T-cell (primary cell): ENCODE results near the gene EIF4G1. TPM values are rescaled to one million over a fixed set of nuclear protein-coding genes. Genes with fewer than 3 reads are reported as not detected.

ENCODE experiments used
- ATAC-seq, 4 experiments: fragments of 200-7000 bp in 3 of 4; fragments of 150-1000 bp in 1 of 4; cut with Tn5 transposase; replicated peaks in 1 of 4; 1 replicate in 3 of 4; 2 replicates in 1 of 4; pipeline ENCODE4 v1.10.0; 2021; ENCODE audit warnings: moderate library complexity in 3 of 4, mild to moderate bottlenecking in 2 of 4, moderate number of reproducible peaks in 1 of 4
- CTCF ChIA-PET, 2 donors: fragments of 300-600 bp; sonication (Branson Sonifier 250); formaldehyde crosslinking; loops; one replicate each; lab custom pipeline; 2022; ENCODE audit warnings: antibody characterized with exemption in 2 of 2; lab: Charles Lee
- POLR2A ChIA-PET, 2 donors: fragments of 300-600 bp; sonication (Branson Sonifier 250); formaldehyde crosslinking; loops; one replicate each; lab custom pipeline; 2022; ENCODE audit warnings: antibody characterized with exemption in 2 of 2; lab: Charles Lee
- DNase-seq, 35 experiments: peaks; one replicate each; pipeline versions ENCODE4 v3.0.0 to v3.0.0-alpha.2; 2013 to 2023
- H3K27ac ChIP-seq: one replicate; pipeline ENCODE4 v1.5.1; 2013; ENCODE audit warnings: low read length
- H3K27me3 ChIP-seq, 2 experiments: replicated peaks in 1 of 2; 1 replicate in 1 of 2; 2 replicates in 1 of 2; pipeline versions ENCODE4 v1.6.1 to v1.7.0; 2013; ENCODE audit warnings: low read length in 1 of 2, mixed read lengths in 1 of 2; ENCODE audit not compliant: control insufficient read depth in 2 of 2, insufficient read depth in 2 of 2; ENCODE audit errors: extremely low read depth in 1 of 2
- H3K36me3 ChIP-seq, 2 donors: 1 replicate in 1 of 2; 2 replicates in 1 of 2; pipeline versions ENCODE4 v1.6.1 to v1.7.0; 2013; ENCODE audit warnings: low read length in 1 of 2; ENCODE audit not compliant: control insufficient read depth in 2 of 2, insufficient read depth in 1 of 2; ENCODE audit errors: extremely low read depth in 1 of 2
- H3K4me1 ChIP-seq, 2 experiments: 1 replicate in 1 of 2; 2 replicates in 1 of 2; pipeline versions ENCODE4 v1.6.1 to v1.7.0; 2013; ENCODE audit warnings: low read length in 2 of 2, mixed read lengths in 1 of 2; ENCODE audit not compliant: insufficient read depth in 2 of 2, control insufficient read depth in 1 of 2; ENCODE audit errors: extremely low read depth in 1 of 2
- H3K4me3 ChIP-seq, 2 donors: 1 replicate in 1 of 2; 2 replicates in 1 of 2; pipeline versions ENCODE4 v1.5.1 to v1.7.0; 2013; ENCODE audit warnings: mild to moderate bottlenecking in 2 of 2, low read length in 1 of 2, moderate library complexity in 1 of 2; ENCODE audit not compliant: control insufficient read depth in 1 of 2; ENCODE audit errors: extremely low read depth in 1 of 2
- H3K9me3 ChIP-seq: 2 replicates; pipeline ENCODE4 v1.7.0; 2013
- H3K27ac Mint-ChIP-seq, 2 donors: one replicate each; pipeline ENCODE4 v1.8.0; 2020 to 2021; ENCODE audit warnings: mild to moderate bottlenecking in 2 of 2, mixed read lengths in 2 of 2
- H3K27me3 Mint-ChIP-seq, 2 donors: one replicate each; pipeline ENCODE4 v1.8.0; 2021 to 2022; ENCODE audit warnings: mixed read lengths in 2 of 2
- H3K36me3 Mint-ChIP-seq: one replicate; pipeline ENCODE4 v1.8.0; 2021; ENCODE audit warnings: mixed read lengths
- H3K4me1 Mint-ChIP-seq, 3 donors: one replicate each; pipeline ENCODE4 v1.8.0; 2020 to 2022; ENCODE audit warnings: mixed read lengths in 3 of 3, mild to moderate bottlenecking in 1 of 3
- H3K4me3 Mint-ChIP-seq, 3 donors: one replicate each; pipeline ENCODE4 v1.8.0; 2020 to 2022; ENCODE audit warnings: mild to moderate bottlenecking in 3 of 3, mixed read lengths in 3 of 3, moderate library complexity in 3 of 3
- H3K9me3 Mint-ChIP-seq, 3 donors: one replicate each; pipeline ENCODE4 v1.8.0; 2020 to 2022; ENCODE audit warnings: mixed read lengths in 3 of 3
- WGBS: methylation state at CpG from one replicate; pipeline ENCODE4 v1.1.5; 2013; ENCODE audit warnings: missing lambda C conversion rate; ENCODE audit not compliant: insufficient coverage; 5-methylcytosine and 5-hydroxymethylcytosine counted together
- total RNA-seq, 35 experiments: library from RNA in 6 of 35; stranded (reverse) in 6 of 35; fragments of 120-200 nt in 1 of 35; gene quantifications; one replicate each; pipeline versions ENCODE4 v1.2.1 to v1.2.4 and lab custom pipeline; 2013 to 2026

The EIF4G1 gene
- total RNA-seq, 5 donors from 2014 or later (not counting 1 experiment from before 2014, with no cell fraction given) = 232 to 290 (median 271) TPM

- no peaks in the 10 kb centered on the region for H3K4me1 Mint-ChIP-seq
- H3K36me3 Mint-ChIP-seq = peaks cover 10% of the 10 kb centered on the region
- H3K27me3 ChIP-seq = no peaks in the 10 kb centered on the region
- 94% methylated on average over 20 of the region's 24 CpGs for WGBS
- CTCF ChIA-PET = no interaction called here
- no peak overlapping the region for H3K4me3 Mint-ChIP-seq
- no peak overlapping the region for H3K4me3 ChIP-seq
- H3K4me1 ChIP-seq = no peaks in the 10 kb centered on the region
- POLR2A ChIA-PET = no interaction called here
- no peaks in the 10 kb centered on the region for H3K27me3 Mint-ChIP-seq
- no peaks in the 10 kb centered on the region for H3K9me3 Mint-ChIP-seq
- ATAC-seq (no peak), DNase-seq (no peak)
- no peaks in the 10 kb centered on the region for H3K9me3 ChIP-seq
- H3K27ac ChIP-seq = no peak overlapping the region
- no peak overlapping the region for H3K27ac Mint-ChIP-seq
- H3K36me3 ChIP-seq = peaks cover 0 to 7% of the 10 kb centered on the region in 2 donors
These were observed 30.3 kb downstream of the EIF4G1 start for GRCh38 chr3:184344579-184345316.

- DNase-seq (no peak), ATAC-seq (peak in 3 of 4 experiments; percentile 34 to 38 (median 35))
- no peak overlapping the region for H3K4me3 Mint-ChIP-seq
- Histone ChIP-seq H3K27me3 (no peaks in the 10 kb centered on the region), H3K9me3 (no peaks in the 10 kb centered on the region), H3K4me1 (no peaks in the 10 kb centered on the region), H3K36me3 (peaks cover 0 to 7% of the 10 kb centered on the region in 2 donors), H3K27ac (no peak overlapping the region), H3K4me3 (no peak overlapping the region)
- ChIA-PET CTCF (no interaction called here), POLR2A (no interaction called here)
- no peaks in the 10 kb centered on the region for H3K9me3 Mint-ChIP-seq
- H3K27me3 Mint-ChIP-seq = no peaks in the 10 kb centered on the region
- H3K27ac Mint-ChIP-seq = no peak overlapping the region
- H3K36me3 Mint-ChIP-seq = peaks cover 10% of the 10 kb centered on the region
- 75% methylated on average over 8 of the region's 14 CpGs for WGBS
- H3K4me1 Mint-ChIP-seq = no peaks in the 10 kb centered on the region
These were observed 31.1 kb downstream of the EIF4G1 start for GRCh38 chr3:184345317-184346144.

GRCh38 chr3:184346480-184347190, 32.2 kb downstream of the EIF4G1 start:
- POLR2A ChIA-PET = no interaction called here

GRCh38 chr3:184347321-184348056, 33.1 kb downstream of the EIF4G1 start:
- ChIA-PET POLR2A (no interaction called here), CTCF (interaction anchor here in 1 of 2 donors (0.8 kb wide), 1 partner anchor 1498 kb away, joined by 4 read pairs; no protein-coding TSS in a partner anchor)
- H3K4me1 Mint-ChIP-seq = no peaks in the 10 kb centered on the region
- Histone ChIP-seq H3K4me3 (no peak overlapping the region), H3K36me3 (peaks cover 0 to 7% of the 10 kb centered on the region in 2 donors), H3K4me1 (no peaks in the 10 kb centered on the region), H3K27ac (no peak overlapping the region), H3K9me3 (no peaks in the 10 kb centered on the region), H3K27me3 (no peaks in the 10 kb centered on the region)
- H3K36me3 Mint-ChIP-seq = peaks cover 7% of the 10 kb centered on the region
- ATAC-seq = no peak
- no peak overlapping the region for H3K4me3 Mint-ChIP-seq
- 89% methylated on average over 10 of the region's 12 CpGs for WGBS
- no peak overlapping the region for H3K27ac Mint-ChIP-seq
- H3K9me3 Mint-ChIP-seq = no peaks in the 10 kb centered on the region
- no peaks in the 10 kb centered on the region for H3K27me3 Mint-ChIP-seq
- DNase-seq = no peak

More at GRCh38 chr3:184346480-184347190, 32.2 kb downstream of the EIF4G1 start:
- no peaks in the 10 kb centered on the region for H3K9me3 ChIP-seq
- H3K27ac ChIP-seq = no peak overlapping the region
- DNase-seq = no peak
- Mint-ChIP-seq H3K27ac (no peak overlapping the region), H3K9me3 (no peaks in the 10 kb centered on the region), H3K27me3 (no peaks in the 10 kb centered on the region), H3K4me1 (no peaks in the 10 kb centered on the region), H3K4me3 (no peak overlapping the region), H3K36me3 (peaks cover 7% of the 10 kb centered on the region)
- WGBS = 92% methylated on average over 17 of the region's 20 CpGs
- peaks cover 0 to 7% of the 10 kb centered on the region in 2 donors for H3K36me3 ChIP-seq
- no peak overlapping the region for H3K4me3 ChIP-seq
- ATAC-seq = no peak
- H3K27me3 ChIP-seq = no peaks in the 10 kb centered on the region
- CTCF ChIA-PET = no interaction called here
- no peaks in the 10 kb centered on the region for H3K4me1 ChIP-seq

- Mint-ChIP-seq H3K9me3 (no peaks in the 10 kb centered on the region), H3K27ac (no peak overlapping the region), H3K4me1 (no peaks in the 10 kb centered on the region), H3K36me3 (peaks cover 3% of the 10 kb centered on the region), H3K27me3 (no peaks in the 10 kb centered on the region), H3K4me3 (no peak overlapping the region)
- no peaks in the 10 kb centered on the region for H3K27me3 ChIP-seq
- ChIA-PET POLR2A (no interaction called here), CTCF (interaction anchor here in 1 of 2 donors (0.8 kb wide), 1 partner anchor 1499 kb away, joined by 4 read pairs; no protein-coding TSS in a partner anchor)
- ATAC-seq = no peak
- WGBS = 94% methylated on average over 4 of the region's 4 CpGs
- H3K4me1 ChIP-seq = no peaks in the 10 kb centered on the region
- peaks cover 0 to 7% of the 10 kb centered on the region in 2 donors for H3K36me3 ChIP-seq
- no peak overlapping the region for H3K4me3 ChIP-seq
- H3K27ac ChIP-seq = no peak overlapping the region
- H3K9me3 ChIP-seq = no peaks in the 10 kb centered on the region
- no peak for DNase-seq
These were observed 33.6 kb downstream of the EIF4G1 start for GRCh38 chr3:184348057-184348382.
